Activated effector memory CD4-positive, alpha-beta T cell treated with anti-CD3 and anti-CD28 coated beads, Interleukin-2, amount 50 U/mL, for 16 hours (primary cell): Measurements from ENCODE around the gene CCRL2.
"Not testable (repeated sequence)": the region's sequence is repeated elsewhere in the genome, so short reads cannot be mapped to it uniquely, and the experiment has no call there.

Source experiments
- DNase-seq: peaks from one replicate; pipeline ENCODE4 v3.0.0-alpha.2; 2020

Gene CCRL2

GRCh38 chr3:46405301-46406019, 1.6 kb upstream of the CCRL2 start:
- no peak for DNase-seq

- no peak for DNase-seq
Observed at GRCh38 chr3:46406443-46406787, 644 bp upstream of the CCRL2 start.

- no peak for DNase-seq
Observed at GRCh38 chr3:46407970-46408369, 911 bp downstream of the CCRL2 start.

- DNase-seq: no peak
Observed at GRCh38 chr3:46408853-46409252, 1.8 kb downstream of the CCRL2 start.

GRCh38 chr3:46409739-46410489, 2.9 kb downstream of the CCRL2 start:
- DNase-seq: no peak

- DNase-seq: no peak
Observed at GRCh38 chr3:46410669-46411068, 3.6 kb downstream of the CCRL2 start.

GRCh38 chr3:46411271-46411670, 4.2 kb downstream of the CCRL2 start:
- no peak for DNase-seq

- no peak for DNase-seq
Observed at GRCh38 chr3:46412786-46413298, 5.8 kb downstream of the CCRL2 start.

GRCh38 chr3:46413951-46414350, 6.9 kb downstream of the CCRL2 start:
- DNase-seq: no peak

- DNase-seq: no peak
Observed at GRCh38 chr3:46414739-46415138, 7.7 kb downstream of the CCRL2 start.

- DNase-seq: no peak
Observed at GRCh38 chr3:46416125-46416810, 9.2 kb downstream of the CCRL2 start.

- DNase-seq: no peak
Observed at GRCh38 chr3:46416811-46417510, 9.9 kb downstream of the CCRL2 start.

GRCh38 chr3:46417841-46418611, 11.0 kb downstream of the CCRL2 start:
- no peak for DNase-seq

- DNase-seq: no peak
Observed at GRCh38 chr3:46419816-46420215, 12.8 kb downstream of the CCRL2 start.

GRCh38 chr3:46420931-46421330, 13.9 kb downstream of the CCRL2 start:
- no peak for DNase-seq

GRCh38 chr3:46422617-46423016, 15.6 kb downstream of the CCRL2 start:
- no peak for DNase-seq

GRCh38 chr3:46423588-46423987, 16.5 kb downstream of the CCRL2 start:
- DNase-seq: no peak

- not testable (repeated sequence) for DNase-seq
Observed at GRCh38 chr3:46426476-46426875, 19.4 kb downstream of the CCRL2 start.

- not testable (repeated sequence) for DNase-seq
Observed at GRCh38 chr3:46427404-46427803, 20.3 kb downstream of the CCRL2 start.

GRCh38 chr3:46427916-46428833, 21.1 kb downstream of the CCRL2 start:
- no peak for DNase-seq

- no peak for DNase-seq
Observed at GRCh38 chr3:46429250-46429649, 22.2 kb downstream of the CCRL2 start.
